Fibroblast of skin of left biceps (primary cell): ENCODE data around the gene TDRD10.
A peak's percentile ranks its signal among the peaks of the same experiment; 100 is the strongest.
"Not testable (repeated sequence)": the region's sequence is repeated elsewhere in the genome, so short reads cannot be mapped to it uniquely, and the experiment has no call there.

Experiments used
- DNase-seq, 2 experiments: peaks; one replicate each; pipeline ENCODE4 v3.0.0-alpha.2; 2013; ENCODE audit warnings: low read depth in 2 of 2

The TDRD10 gene

GRCh38 chr1:154479764-154480421 lies 22.1 kb upstream of the TDRD10 start:
- DNase-seq, result peak; percentile 65 to 71

- no peak for DNase-seq
Measured at GRCh38 chr1:154481053-154481452, 21.0 kb upstream of the TDRD10 start.

- no peak for DNase-seq
Measured at GRCh38 chr1:154483941-154484803, 17.8 kb upstream of the TDRD10 start.

GRCh38 chr1:154485106-154485505 lies 16.9 kb upstream of the TDRD10 start:
- DNase-seq, result no peak

GRCh38 chr1:154485910-154486496 lies 16.0 kb upstream of the TDRD10 start:
- DNase-seq, result no peak

- DNase-seq, result not testable (repeated sequence)
Measured at GRCh38 chr1:154486756-154487155, 15.3 kb upstream of the TDRD10 start.

GRCh38 chr1:154488922-154489321 lies 13.1 kb upstream of the TDRD10 start:
- DNase-seq, result no peak

GRCh38 chr1:154489695-154490274 lies 12.2 kb upstream of the TDRD10 start:
- no peak for DNase-seq

GRCh38 chr1:154490317-154490716 lies 11.7 kb upstream of the TDRD10 start:
- DNase-seq, result no peak

GRCh38 chr1:154492115-154492514 lies 9.9 kb upstream of the TDRD10 start:
- no peak for DNase-seq

GRCh38 chr1:154493276-154493675 lies 8.7 kb upstream of the TDRD10 start:
- no peak for DNase-seq

GRCh38 chr1:154495496-154496273 lies 6.3 kb upstream of the TDRD10 start:
- no peak for DNase-seq

- DNase-seq, result no peak
Measured at GRCh38 chr1:154496383-154496782, 5.6 kb upstream of the TDRD10 start.

GRCh38 chr1:154497026-154497806 lies 4.8 kb upstream of the TDRD10 start:
- DNase-seq, result no peak

- DNase-seq, result no peak
Measured at GRCh38 chr1:154499446-154499845, 2.6 kb upstream of the TDRD10 start.

- DNase-seq, result no peak
Measured at GRCh38 chr1:154500533-154500932, 1.5 kb upstream of the TDRD10 start.

- no peak for DNase-seq
Measured at GRCh38 chr1:154501423-154502065, 475 bp upstream of the TDRD10 start.

GRCh38 chr1:154502744-154503115 lies 711 bp downstream of the TDRD10 start:
- no peak for DNase-seq

GRCh38 chr1:154503898-154504297 lies 1.9 kb downstream of the TDRD10 start:
- no peak for DNase-seq

- no peak for DNase-seq
Measured at GRCh38 chr1:154512760-154513159, 10.7 kb downstream of the TDRD10 start.
